Glutamatergic neuron (in vitro differentiated cells): Measurements from ENCODE around the gene PRKG1. TPM values are rescaled to one million over a fixed set of nuclear protein-coding genes. Genes with fewer than 3 reads are reported as not detected.

Experiments used
- DNase-seq: peaks from one replicate; pipeline ENCODE4 v3.0.0; 2022
- H3K27ac Mint-ChIP-seq: one replicate; pipeline ENCODE4 v1.8.0; 2020; ENCODE audit warnings: mild to moderate bottlenecking, mixed read lengths, inconsistent platforms; ENCODE audit not compliant: unreplicated experiment
- H3K27me3 Mint-ChIP-seq: one replicate; pipeline ENCODE4 v1.8.0; 2020; ENCODE audit warnings: mild to moderate bottlenecking, moderate library complexity, mixed read lengths, inconsistent platforms; ENCODE audit not compliant: unreplicated experiment
- H3K36me3 Mint-ChIP-seq: one replicate; pipeline ENCODE4 v1.8.0; 2020; ENCODE audit warnings: mild to moderate bottlenecking, mixed read lengths, inconsistent platforms; ENCODE audit not compliant: unreplicated experiment
- H3K4me1 Mint-ChIP-seq: one replicate; pipeline ENCODE4 v1.8.0; 2020; ENCODE audit warnings: mild to moderate bottlenecking, low read depth, mixed read lengths, inconsistent platforms; ENCODE audit not compliant: unreplicated experiment
- H3K4me3 Mint-ChIP-seq: one replicate; pipeline ENCODE4 v1.8.0; 2020; ENCODE audit warnings: mild to moderate bottlenecking, mixed read lengths, inconsistent platforms; ENCODE audit not compliant: unreplicated experiment
- H3K9me3 Mint-ChIP-seq: one replicate; pipeline ENCODE4 v1.8.0; 2020; ENCODE audit warnings: mild to moderate bottlenecking, moderate library complexity, mixed read lengths, inconsistent platforms; ENCODE audit not compliant: unreplicated experiment
- CTCF ChIP-seq: fragments of 200-600 bp; sonication (generic); IDR thresholded peaks from one replicate; pipeline ENCODE4 v1.5.0; 2021; ENCODE audit not compliant: partially characterized antibody, unreplicated experiment
- total RNA-seq: library from RNA; stranded (reverse); fragmentation: NEBNext Ultra II Directional; extraction: Animal tissue kit (Norgen Biotek cat#: 25700); gene quantifications from one replicate; pipeline ENCODE4 v1.2.1, GENCODE V29; 2021; ENCODE audit not compliant: unreplicated experiment

Gene PRKG1
- total RNA-seq, 1 donor from 2014 or later = 52.7 TPM

GRCh38 chr10:52312942-52313255 lies 1238.6 kb downstream of the PRKG1 start:
- no peak overlapping the region for H3K27ac Mint-ChIP-seq
- H3K9me3 Mint-ChIP-seq = peaks cover 2% of the 10 kb centered on the region
- no peaks in the 10 kb centered on the region for H3K36me3 Mint-ChIP-seq
- peaks cover 13% of the 10 kb centered on the region for H3K27me3 Mint-ChIP-seq
- peaks cover 6% of the 10 kb centered on the region for H3K4me1 Mint-ChIP-seq
- TF ChIP-seq CTCF = no peak
- H3K4me3 Mint-ChIP-seq = peak overlapping the region; percentile 94
- no peak for DNase-seq

- H3K4me1 Mint-ChIP-seq = peaks cover 6% of the 10 kb centered on the region
- H3K27ac Mint-ChIP-seq = peak overlapping the region; percentile 59
- peaks cover 13% of the 10 kb centered on the region for H3K27me3 Mint-ChIP-seq
- DNase-seq = peak; percentile 36
- no peaks in the 10 kb centered on the region for H3K36me3 Mint-ChIP-seq
- H3K9me3 Mint-ChIP-seq = peaks cover 2% of the 10 kb centered on the region
- peak overlapping the region; percentile 94 for H3K4me3 Mint-ChIP-seq
- TF ChIP-seq CTCF = no peak
Measured at GRCh38 chr10:52313256-52313932, 1239.1 kb downstream of the PRKG1 start.

- H3K4me1 Mint-ChIP-seq = peaks cover 6% of the 10 kb centered on the region
- TF ChIP-seq CTCF = peak; percentile 90
- H3K27me3 Mint-ChIP-seq = peaks cover 11% of the 10 kb centered on the region
- H3K27ac Mint-ChIP-seq = peak within 1 kb of the TSS; percentile 59
- peak within 1 kb of the TSS; percentile 94 for H3K4me3 Mint-ChIP-seq
- DNase-seq = peak; percentile 83
- H3K36me3 Mint-ChIP-seq = no peaks in the 10 kb centered on the region
- H3K9me3 Mint-ChIP-seq = peaks cover 2% of the 10 kb centered on the region
Measured at GRCh38 chr10:52313933-52314821, 1239.9 kb downstream of the PRKG1 start, which contains the start of gene DKK1. DKK1 (plus strand) TSS chr10:52314281; CDS start chr10:52314435, 154 bp downstream.

GRCh38 chr10:52314822-52315552 lies 1240.7 kb downstream of the PRKG1 start:
- DNase-seq = peak; percentile 30
- Mint-ChIP-seq H3K9me3 (peaks cover 2% of the 10 kb centered on the region), H3K36me3 (no peaks in the 10 kb centered on the region), H3K27ac (no peak overlapping the region), H3K4me1 (peaks cover 6% of the 10 kb centered on the region), H3K4me3 (peak overlapping the region; percentile 94), H3K27me3 (peaks cover 11% of the 10 kb centered on the region)
- no peak for TF ChIP-seq CTCF
